Neuronal stem cell (in vitro differentiated cells): ENCODE data around the gene IFNE.

Experiments
- DNase-seq: peaks from one replicate; pipeline ENCODE4 v3.0.0-alpha.2; 2013; ENCODE audit warnings: low spot score
- H2AFZ ChIP-seq: one replicate; pipeline ENCODE4 v1.6.1; 2013; ENCODE audit warnings: mild to moderate bottlenecking, low read length, inconsistent platforms
- H2AK5ac ChIP-seq: 2 replicates; pipeline ENCODE4 v1.6.1; 2013; ENCODE audit warnings: low read depth, mild to moderate bottlenecking, inconsistent platforms, low read length, moderate library complexity, mixed read lengths
- H2BK120ac ChIP-seq: 2 replicates; pipeline ENCODE4 v1.6.1; 2013; ENCODE audit warnings: low read depth, mild to moderate bottlenecking, inconsistent platforms, low read length, moderate library complexity, mixed read lengths
- H2BK12ac ChIP-seq: one replicate; pipeline ENCODE4 v1.6.1; 2013; ENCODE audit warnings: low read length, inconsistent platforms
- H2BK15ac ChIP-seq: 2 replicates; pipeline ENCODE4 v1.6.1; 2013; ENCODE audit warnings: mild to moderate bottlenecking, low read length, inconsistent platforms, mixed read lengths
- H2BK5ac ChIP-seq: one replicate; pipeline ENCODE4 v1.6.1; 2013; ENCODE audit warnings: inconsistent platforms, mild to moderate bottlenecking, low read length, moderate library complexity
- H3K14ac ChIP-seq: one replicate; pipeline ENCODE4 v1.6.1; 2013; ENCODE audit warnings: low read length, inconsistent platforms
- H3K18ac ChIP-seq: 2 replicates; pipeline ENCODE4 v1.6.1; 2013; ENCODE audit warnings: low read length, inconsistent platforms
- H3K23ac ChIP-seq: 2 replicates; pipeline ENCODE4 v1.6.1; 2013; ENCODE audit warnings: low read depth, mild to moderate bottlenecking, mixed read lengths, low read length, inconsistent platforms; ENCODE audit not compliant: poor library complexity
- H3K27ac ChIP-seq: replicated peaks from 3 replicates; pipeline ENCODE4 v1.5.1; 2013; ENCODE audit warnings: low read length, inconsistent platforms
- H3K27me3 ChIP-seq, 3 experiments: 2 replicates each; pipeline ENCODE4 v1.6.1; 2013; ENCODE audit warnings: low read length in 3 of 3, mild to moderate bottlenecking in 2 of 3, inconsistent platforms in 1 of 3, low read depth in 1 of 3, mixed read lengths in 1 of 3, moderate library complexity in 1 of 3; ENCODE audit not compliant: control insufficient read depth in 3 of 3, insufficient read depth in 3 of 3
- H3K36me3 ChIP-seq, 2 donors: replicated peaks in 1 of 2; 2 replicates each; pipeline ENCODE4 v1.6.1; 2013; ENCODE audit warnings: low read length in 2 of 2; ENCODE audit not compliant: control insufficient read depth in 2 of 2, insufficient read depth in 2 of 2
- H3K4ac ChIP-seq: 2 replicates; pipeline ENCODE4 v1.6.1; 2013; ENCODE audit warnings: inconsistent platforms, mild to moderate bottlenecking, low read length, moderate library complexity
- H3K4me1 ChIP-seq, 2 donors: 1 replicate in 1 of 2; 2 replicates in 1 of 2; pipeline ENCODE4 v1.6.1; 2013; ENCODE audit warnings: low read length in 2 of 2, low read depth in 1 of 2; ENCODE audit not compliant: control insufficient read depth in 2 of 2, insufficient read depth in 1 of 2
- H3K4me2 ChIP-seq: one replicate; pipeline ENCODE4 v1.6.1; 2013; ENCODE audit warnings: mild to moderate bottlenecking, low read length, inconsistent platforms; ENCODE audit not compliant: insufficient read depth, poor library complexity, severe bottlenecking
- H3K4me3 ChIP-seq, 2 donors: 2 replicates each; pipeline ENCODE4 v1.5.1; 2013; ENCODE audit warnings: low read length in 2 of 2, mild to moderate bottlenecking in 2 of 2, inconsistent platforms in 1 of 2, moderate library complexity in 1 of 2
- H3K79me1 ChIP-seq: one replicate; pipeline ENCODE4 v1.6.1; 2013; ENCODE audit warnings: low read depth, mild to moderate bottlenecking, inconsistent platforms, low read length, moderate library complexity
- H3K9ac ChIP-seq: one replicate; pipeline ENCODE4 v1.6.1; 2013; ENCODE audit warnings: mild to moderate bottlenecking, low read depth, low read length, inconsistent platforms; ENCODE audit not compliant: poor library complexity
- H3K9me3 ChIP-seq, 2 donors: replicated peaks in 1 of 2; 2 replicates each; pipeline versions ENCODE3 to v1.6.1; 2013; ENCODE audit warnings: low read length in 2 of 2, mild to moderate bottlenecking in 2 of 2, inconsistent platforms in 1 of 2, low read depth in 1 of 2, mixed read lengths in 1 of 2, moderate library complexity in 1 of 2; ENCODE audit not compliant: control insufficient read depth in 2 of 2, insufficient read depth in 1 of 2
- H4K8ac ChIP-seq: one replicate; pipeline ENCODE4 v1.6.1; 2013; ENCODE audit warnings: low read depth, mild to moderate bottlenecking, inconsistent platforms, low read length, moderate library complexity
- H4K91ac ChIP-seq: one replicate; pipeline ENCODE4 v1.6.1; 2013; ENCODE audit warnings: low read length, low read depth, mild to moderate bottlenecking, inconsistent platforms; ENCODE audit not compliant: poor library complexity
- WGBS, 2 donors: extraction: QIAGEN DNeasy Blood & Tissue Kit; methylation state at CpG; one replicate each; pipeline ENCODE4 v1.1.7; 2013; ENCODE audit warnings: missing lambda C conversion rate in 2 of 2, mixed read lengths in 1 of 2; ENCODE audit not compliant: insufficient read length in 2 of 2, insufficient replicate concordance in 1 of 2; ENCODE audit errors: extremely low coverage in 2 of 2; 5-methylcytosine and 5-hydroxymethylcytosine counted together

The IFNE gene

GRCh38 chr9:21524099-21524830 is 42.2 kb upstream of the IFNE start:
- no peak overlapping the region for H2BK15ac ChIP-seq
- no peak overlapping the region for H3K23ac ChIP-seq
- no peaks in the 10 kb centered on the region for H3K27me3 ChIP-seq
- H3K14ac ChIP-seq, result no peak overlapping the region
- no peak overlapping the region for H4K91ac ChIP-seq
- no CpG with 5 or more reads among the region's 2 CpGs for WGBS, 2 donors
- H2BK12ac ChIP-seq, result no peak overlapping the region
- H3K9me3 ChIP-seq, result no peaks in the 10 kb centered on the region
- H2BK120ac ChIP-seq, result no peak overlapping the region
- H2BK5ac ChIP-seq, result no peak overlapping the region
- H2AK5ac ChIP-seq, result no peak overlapping the region
- no peak overlapping the region for H4K8ac ChIP-seq
- no peak overlapping the region for H3K4me2 ChIP-seq
- no peak overlapping the region for H3K27ac ChIP-seq
- no peaks in the 10 kb centered on the region for H3K36me3 ChIP-seq
- H3K79me1 ChIP-seq, result no peaks in the 10 kb centered on the region
- no peak for DNase-seq
- no peak overlapping the region for H3K4ac ChIP-seq
- H2AFZ ChIP-seq, result no peak overlapping the region
- H3K4me1 ChIP-seq, result no peaks in the 10 kb centered on the region
- no peak overlapping the region for H3K9ac ChIP-seq
- H3K4me3 ChIP-seq, result no peak overlapping the region
- no peak overlapping the region for H3K18ac ChIP-seq

GRCh38 chr9:21523021-21524014 is 41.2 kb upstream of the IFNE start:
- Histone ChIP-seq H3K4me3 (no peak overlapping the region), H3K27me3 (no peaks in the 10 kb centered on the region), H2BK12ac (no peak overlapping the region), H3K79me1 (no peaks in the 10 kb centered on the region), H3K4me2 (no peak overlapping the region), H4K8ac (no peak overlapping the region), H3K23ac (no peak overlapping the region), H3K36me3 (no peaks in the 10 kb centered on the region), H3K9me3 (no peaks in the 10 kb centered on the region), H3K14ac (no peak overlapping the region), H2BK15ac (no peak overlapping the region), H2AFZ (no peak overlapping the region), H3K9ac (no peak overlapping the region), H3K4ac (no peak overlapping the region), H2BK120ac (no peak overlapping the region), H2BK5ac (no peak overlapping the region), H3K4me1 (no peaks in the 10 kb centered on the region), H3K27ac (no peak overlapping the region), H2AK5ac (no peak overlapping the region), H4K91ac (no peak overlapping the region), H3K18ac (no peak overlapping the region)
- no CpG with 5 or more reads among the region's 2 CpGs for WGBS, 2 donors
- DNase-seq, result no peak

GRCh38 chr9:21522348-21522747 is 40.2 kb upstream of the IFNE start:
- no peaks in the 10 kb centered on the region for H3K27me3 ChIP-seq
- no peak overlapping the region for H2BK120ac ChIP-seq
- no CpG with 5 or more reads among the region's 4 CpGs for WGBS, 2 donors
- no peaks in the 10 kb centered on the region for H3K36me3 ChIP-seq
- no peak overlapping the region for H2BK5ac ChIP-seq
- H3K14ac ChIP-seq, result no peak overlapping the region
- no peak overlapping the region for H3K23ac ChIP-seq
- no peak overlapping the region for H3K9ac ChIP-seq
- no peak overlapping the region for H3K4ac ChIP-seq
- no peak overlapping the region for H3K18ac ChIP-seq
- no peak overlapping the region for H4K91ac ChIP-seq
- H3K4me2 ChIP-seq, result no peak overlapping the region
- no peak overlapping the region for H2AK5ac ChIP-seq
- H2AFZ ChIP-seq, result no peak overlapping the region
- no peak overlapping the region for H3K4me3 ChIP-seq
- H3K4me1 ChIP-seq, result no peaks in the 10 kb centered on the region
- H4K8ac ChIP-seq, result no peak overlapping the region
- no peaks in the 10 kb centered on the region for H3K79me1 ChIP-seq
- H2BK12ac ChIP-seq, result no peak overlapping the region
- H2BK15ac ChIP-seq, result no peak overlapping the region
- no peaks in the 10 kb centered on the region for H3K9me3 ChIP-seq
- no peak overlapping the region for H3K27ac ChIP-seq
- no peak for DNase-seq

- H3K36me3 ChIP-seq, result no peaks in the 10 kb centered on the region
- no peak overlapping the region for H3K27ac ChIP-seq
- no peak overlapping the region for H2BK15ac ChIP-seq
- no peak overlapping the region for H3K14ac ChIP-seq
- H2AK5ac ChIP-seq, result no peak overlapping the region
- H2BK120ac ChIP-seq, result no peak overlapping the region
- no peak overlapping the region for H2BK12ac ChIP-seq
- H4K91ac ChIP-seq, result no peak overlapping the region
- no peaks in the 10 kb centered on the region for H3K9me3 ChIP-seq
- H3K4me3 ChIP-seq, result no peak overlapping the region
- H3K4ac ChIP-seq, result no peak overlapping the region
- no peaks in the 10 kb centered on the region for H3K4me1 ChIP-seq
- H3K9ac ChIP-seq, result no peak overlapping the region
- no peak overlapping the region for H2AFZ ChIP-seq
- no peak overlapping the region for H3K18ac ChIP-seq
- WGBS, 2 donors, result no CpG with 5 or more reads among the region's 1 CpG
- H3K27me3 ChIP-seq, result no peaks in the 10 kb centered on the region
- no peak overlapping the region for H3K4me2 ChIP-seq
- H4K8ac ChIP-seq, result no peak overlapping the region
- H3K79me1 ChIP-seq, result no peaks in the 10 kb centered on the region
- no peak overlapping the region for H2BK5ac ChIP-seq
- no peak overlapping the region for H3K23ac ChIP-seq
- DNase-seq, result no peak
Measured at GRCh38 chr9:21521448-21521847, 39.3 kb upstream of the IFNE start.
